ENCODE data around the gene VASN. TPM values are rescaled to one million over a fixed set of nuclear protein-coding genes. Genes with fewer than 3 reads are reported as not detected.
"Not testable (repeated sequence)": the region's sequence is repeated elsewhere in the genome, so short reads cannot be mapped to it uniquely, and the experiment has no call there.

VASN gene
- total and polyA plus RNA-seq, 10 of the 15 experiments (the other 5 are each of a cell fraction or from before 2014, with no cell fraction given): 0.02 to 0.19 (median 0.14) TPM; not detected in 6

GRCh38 chr16:4393240-4393600 lies 21.6 kb downstream of the VASN start (continued):
- TF ChIP-seq ELK1 (IDR thresholded peaks at IDR 0.05; ENCODE audit: low read depth, low read length) (no peak), ZNF217 (IDR thresholded peaks at IDR 0.05) (no peak), NBN (IDR thresholded peaks at IDR 0.05) (no peak)
- TF ChIP-seq, protein P1, sequence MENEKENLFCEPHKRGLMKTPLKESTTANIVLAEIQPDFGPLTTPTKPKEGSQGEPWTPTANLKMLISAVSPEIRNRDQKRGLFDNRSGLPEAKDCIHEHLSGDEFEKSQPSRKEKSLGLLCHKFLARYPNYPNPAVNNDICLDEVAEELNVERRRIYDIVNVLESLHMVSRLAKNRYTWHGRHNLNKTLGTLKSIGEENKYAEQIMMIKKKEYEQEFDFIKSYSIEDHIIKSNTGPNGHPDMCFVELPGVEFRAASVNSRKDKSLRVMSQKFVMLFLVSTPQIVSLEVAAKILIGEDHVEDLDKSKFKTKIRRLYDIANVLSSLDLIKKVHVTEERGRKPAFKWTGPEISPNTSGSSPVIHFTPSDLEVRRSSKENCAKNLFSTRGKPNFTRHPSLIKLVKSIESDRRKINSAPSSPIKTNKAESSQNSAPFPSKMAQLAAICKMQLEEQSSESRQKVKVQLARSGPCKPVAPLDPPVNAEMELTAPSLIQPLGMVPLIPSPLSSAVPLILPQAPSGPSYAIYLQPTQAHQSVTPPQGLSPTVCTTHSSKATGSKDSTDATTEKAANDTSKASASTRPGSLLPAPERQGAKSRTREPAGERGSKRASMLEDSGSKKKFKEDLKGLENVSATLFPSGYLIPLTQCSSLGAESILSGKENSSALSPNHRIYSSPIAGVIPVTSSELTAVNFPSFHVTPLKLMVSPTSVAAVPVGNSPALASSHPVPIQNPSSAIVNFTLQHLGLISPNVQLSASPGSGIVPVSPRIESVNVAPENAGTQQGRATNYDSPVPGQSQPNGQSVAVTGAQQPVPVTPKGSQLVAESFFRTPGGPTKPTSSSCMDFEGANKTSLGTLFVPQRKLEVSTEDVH (IDR thresholded peaks at IDR 0.05; ENCODE audit: low read depth, partially characterized antibody): no peak

DNA sequence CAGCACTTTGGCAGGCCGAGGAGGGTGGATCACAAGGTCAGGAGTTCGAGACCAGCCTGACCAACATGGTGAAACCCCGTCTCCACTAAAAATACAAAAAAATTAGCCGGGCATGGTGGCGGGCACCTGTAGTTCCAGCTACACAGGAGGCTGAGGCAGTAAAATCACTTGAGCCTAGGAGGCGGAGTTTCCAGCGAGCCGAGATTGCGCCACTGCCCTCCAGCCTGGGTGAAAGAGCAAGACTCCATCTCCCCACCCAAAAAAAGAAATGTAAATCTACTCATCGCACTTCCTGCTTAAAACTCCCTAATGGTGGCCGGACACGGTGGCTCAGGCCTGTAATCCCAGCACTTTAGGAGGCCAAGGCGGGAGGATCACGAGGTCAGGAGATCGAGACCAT lies 22.2 kb downstream of the VASN start:
- H3K27ac ChIP-seq (ENCODE audit: control insufficient read depth, insufficient read depth); H4K20me1 ChIP-seq (ENCODE audit: control insufficient read depth, insufficient read depth); SMC1A ChIA-PET (ENCODE audit: uncharacterized antibody, unreplicated experiment); BruUV-seq (replicated peaks); H3K4me1 ChIP-seq (ENCODE audit: control insufficient read depth, insufficient read depth, low read length); ATAC-seq; H3K4me3 ChIP-seq; FAIRE-seq; H3K79me2 ChIP-seq (ENCODE audit: control insufficient read depth, insufficient read depth, low read length); DNase-seq (ENCODE audit: low read depth, low spot score); RAD21 ChIA-PET (ENCODE audit: unreplicated experiment); POLR2A ChIA-PET; in situ Hi-C loops (cut with MboI); H3K9ac ChIP-seq (ENCODE audit: control insufficient read depth, insufficient read depth, low read length); H3K27me3 ChIP-seq (replicated peaks in 1 of 2; ENCODE audit: control insufficient read depth in 2 of 2, insufficient read depth in 2 of 2, low read length in 1 of 2); H2AFZ ChIP-seq (ENCODE audit: control insufficient read depth, low read depth, low read length); intact Hi-C loops (cut with micrococcal nuclease; ENCODE audit: unreplicated experiment); H3K9me3 ChIP-seq (replicated peaks; ENCODE audit: control insufficient read depth, insufficient read depth, low read length); H3K4me2 ChIP-seq (ENCODE audit: control insufficient read depth, insufficient read depth): not testable (repeated sequence)
- WGBS (ENCODE audit: insufficient coverage, insufficient replicate concordance, low lambda C conversion rate, missing lambda C conversion rate): 97% methylated on average over 15 of the region's 15 CpGs
- CTCF ChIA-PET: interaction anchor here (0.8 to 1.8 kb wide), 3 partner anchors 9 to 90 kb away, joined by 3 to 5 read pairs (median 4); no protein-coding TSS in a partner anchor
- peaks cover 15 to 30% of the 10 kb centered on the region in 2 experiments for H3K36me3 ChIP-seq (ENCODE audit: control insufficient read depth in 2 of 2, insufficient read depth in 2 of 2, low read length in 1 of 2)

Measured in GM12878 (cell line).